K562 (cell line): ENCODE data around the gene ABHD17B. TPM values are rescaled to one million over a fixed set of nuclear protein-coding genes. Genes with fewer than 3 reads are reported as not detected.

Experiments
- ATAC-seq: fragments of 200-7000 bp; cut with Tn5 transposase; 3 replicates; pipeline ENCODE4 v1.9.1; 2020; ENCODE audit warnings: moderate library complexity
- BruUV-seq: library from RNA; stranded (reverse); fragments of 400-500 nt; replicated peaks from 2 replicates; lab custom pipeline; 2021; lab: Mats Ljungman, UMichigan
- CTCF ChIA-PET: fragments of 300-600 bp; formaldehyde crosslinking; extraction: SDS; loops from one replicate; lab custom pipeline; 2021; ENCODE audit warnings: low intra/inter-chr PET ratio; lab: Yijun Ruan, JAX
- POLR2A ChIA-PET: fragments of 300-600, 350-650 bp; sonication (Branson Sonifier 250); formaldehyde crosslinking; extraction: SDS; loops from one replicate; lab custom pipeline; 2021; ENCODE audit warnings: antibody characterized with exemption, inconsistent platforms; lab: Yijun Ruan, JAX
- DNase-seq, 4 experiments: peaks; one replicate each; pipeline versions ENCODE4 v3.0.0 to v3.0.0-alpha.2; 2011 to 2018; ENCODE audit warnings: low spot score in 3 of 4, mixed read lengths in 3 of 4; ENCODE audit errors: extremely low read depth in 1 of 4
- FAIRE-seq: peaks from 2 replicates; lab custom pipeline; 2011; peaks lifted over from hg19 to GRCh38; lab: Jason Lieb, UNC
- H2AFZ ChIP-seq: 2 replicates; pipeline ENCODE4 v1.6.0; 2011; ENCODE audit warnings: low read depth, low read length, control low read depth, inconsistent platforms
- H3K27ac ChIP-seq: fragments of 200-600 bp; 3 replicates; pipeline ENCODE4 v1.8.0; 2011; ENCODE audit warnings: low read depth, mild to moderate bottlenecking, control low read depth, inconsistent platforms, low read length, moderate library complexity, mixed read lengths; ENCODE audit errors: extremely low read depth
- H3K27me3 ChIP-seq, 2 experiments: fragments of 300-600 bp in 1 of 2; 2 replicates in 1 of 2; 3 replicates in 1 of 2; pipeline versions ENCODE4 v1.6.0 to v1.8.0; 2011; ENCODE audit warnings: inconsistent platforms in 2 of 2, low read length in 2 of 2, mild to moderate bottlenecking in 1 of 2, mixed read lengths in 1 of 2, moderate library complexity in 1 of 2; ENCODE audit not compliant: control insufficient read depth in 2 of 2, insufficient read depth in 2 of 2
- H3K36me3 ChIP-seq: fragments of 300-600 bp; 3 replicates; pipeline ENCODE4 v1.8.0; 2011; ENCODE audit warnings: mild to moderate bottlenecking, low read length, inconsistent platforms; ENCODE audit not compliant: control insufficient read depth, insufficient read depth
- H3K4me1 ChIP-seq, 2 experiments: fragments of 200-600 bp in 1 of 2; replicated peaks in 1 of 2; 2 replicates in 1 of 2; 3 replicates in 1 of 2; pipeline versions ENCODE4 v1.5.1 to v1.8.0; 2011; ENCODE audit warnings: inconsistent platforms in 2 of 2, low read length in 2 of 2, mild to moderate bottlenecking in 1 of 2, mixed read lengths in 1 of 2, moderate library complexity in 1 of 2; ENCODE audit not compliant: control insufficient read depth in 2 of 2, insufficient read depth in 2 of 2
- H3K4me2 ChIP-seq: 2 replicates; pipeline ENCODE4 v1.6.1; 2011; ENCODE audit warnings: low read length, control low read depth, inconsistent platforms, mixed read lengths; ENCODE audit not compliant: insufficient read depth
- H3K4me3 ChIP-seq: fragments of 200-600 bp; sonication (generic), shearing (Covaris generic); 2 replicates; pipeline ENCODE4 v1.5.1; 2016; ENCODE audit warnings: control low read depth, inconsistent platforms
- H3K79me2 ChIP-seq: fragments of 200-600 bp; 3 replicates; pipeline ENCODE4 v1.8.0; 2011; ENCODE audit warnings: low read length, inconsistent platforms; ENCODE audit not compliant: control insufficient read depth, insufficient read depth
- H3K9ac ChIP-seq, 2 experiments: 2 replicates each; pipeline versions ENCODE4 v1.6.0 to v1.6.1; 2011; ENCODE audit warnings: low read depth in 2 of 2, low read length in 2 of 2, control low read depth in 1 of 2, inconsistent platforms in 1 of 2, mild to moderate bottlenecking in 1 of 2, mixed read lengths in 1 of 2; ENCODE audit not compliant: insufficient read depth in 1 of 2
- H3K9me1 ChIP-seq: one replicate; pipeline ENCODE4 v1.6.0; 2011; ENCODE audit warnings: inconsistent platforms, mild to moderate bottlenecking, low read length, moderate library complexity; ENCODE audit not compliant: control insufficient read depth, insufficient read depth
- H3K9me3 ChIP-seq: replicated peaks from 2 replicates; pipeline ENCODE4 v1.5.1; 2011; ENCODE audit warnings: low read depth, low read length, inconsistent platforms; ENCODE audit not compliant: control insufficient read depth, insufficient read depth
- H4K20me1 ChIP-seq: replicated peaks from 2 replicates; pipeline ENCODE4 v1.6.1; 2011; ENCODE audit warnings: low read length, inconsistent platforms, mixed read lengths; ENCODE audit not compliant: control insufficient read depth, insufficient read depth
- BCL6 ChIP-seq: fragments of 250-450 bp; sonication (Bioruptor Pico); IDR thresholded peaks from 2 replicates; pipeline ENCODE4 v1.4.0; 2020
- CC2D1A ChIP-seq: fragments of 450-650 bp; IDR thresholded peaks from 2 replicates; pipeline ENCODE4 v1.6.1; 2017; ENCODE audit warnings: mild to moderate bottlenecking
- HEY1 ChIP-seq: fragments of 250-450 bp; sonication (Bioruptor Pico); IDR thresholded peaks from 2 replicates; pipeline ENCODE4 v1.5.0; 2020; ENCODE audit warnings: mild to moderate bottlenecking, moderate library complexity, borderline replicate concordance
- HNRNPK ChIP-seq: fragments of 200-400 bp; formaldehyde crosslinking; IDR thresholded peaks from one replicate; pipeline ENCODE4 v1.6.1; 2018; ENCODE audit warnings: mild to moderate bottlenecking, low read depth, low read length; ENCODE audit not compliant: poor library complexity, severe bottlenecking
- MAFK ChIP-seq: IDR thresholded peaks from 2 replicates; pipeline ENCODE4 v1.6.1; 2011; ENCODE audit warnings: low read length, improper control_type of control experiment
- NCOA4 ChIP-seq: fragments of 450-650 bp; IDR thresholded peaks from 2 replicates; pipeline ENCODE4 v1.6.1; 2018; ENCODE audit warnings: mild to moderate bottlenecking; ENCODE audit not compliant: partially characterized antibody
- PTBP1 ChIP-seq: fragments of 200-400 bp; formaldehyde crosslinking; IDR thresholded peaks from 2 replicates; pipeline ENCODE4 v1.6.1; 2017; ENCODE audit warnings: low read depth, low read length
- RBFOX2 ChIP-seq: fragments of 200-400 bp; formaldehyde crosslinking; IDR thresholded peaks from 2 replicates; pipeline ENCODE4 v1.6.1; 2017; ENCODE audit warnings: low read depth, mild to moderate bottlenecking, low read length, moderate library complexity
- TBP ChIP-seq: optimal IDR thresholded peaks from 2 replicates; pipeline ENCODE3; 2011; ENCODE audit warnings: low read depth, low read length, improper control_type of control experiment
- U2AF1 ChIP-seq: fragments of 200-400 bp; formaldehyde crosslinking; optimal IDR thresholded peaks from 2 replicates; pipeline ENCODE3; 2017; ENCODE audit warnings: mild to moderate bottlenecking, low read depth, low read length, moderate library complexity
- VEZF1 ChIP-seq: fragments of 200-800 bp; sonication (Bioruptor generic); IDR thresholded peaks from 2 replicates; pipeline ENCODE4 v1.6.1; 2017; ENCODE audit warnings: missing genetic modification characterization, missing compliant biosample characterization
- ZBTB26 ChIP-seq: fragments of 450-650 bp; formaldehyde crosslinking; IDR thresholded peaks from 2 replicates; pipeline ENCODE4 v1.4.0; 2022; ENCODE audit warnings: missing genetic modification characterization
- WGBS: fragments of 100-300 bp; shearing (Covaris generic); methylation state at CpG from one replicate; pipeline ENCODE4 v1.1.6; 2016; ENCODE audit warnings: low coverage, mixed read lengths; ENCODE audit not compliant: insufficient coverage; ENCODE audit errors: missing lambda C conversion rate; 5-methylcytosine and 5-hydroxymethylcytosine counted together
- in situ Hi-C: fragments of 300-500 bp; cut with MboI; formaldehyde crosslinking; loops from 4 replicates; pipeline ENCODE4 v1.15.0; 2018; ENCODE audit warnings: inconsistent platforms, mixed read lengths
- intact Hi-C: fragments of 100-400 bp; cut with micrococcal nuclease; formaldehyde crosslinking; loops from 2 replicates; pipeline ENCODE4 v1.14.2; 2022
- polyA plus RNA-seq, 8 experiments: library from polyadenylated mRNA; depleted of rRNA in 4 of 8; stranded (reverse) in 5 of 8; unstranded in 3 of 8; fragments of >200 nt; fragmentation: Nextera tagmentation in 2 of 8; fragmentation: Illumina TruSeq in 1 of 8; extraction: Ambion mirVana in 2 of 8; extraction: Trizol in 1 of 8; gene quantifications; 2 replicates each; pipeline versions ENCODE4 v1.2.1 to v1.2.3, GENCODE V29; 2011 to 2014; ENCODE audit warnings: inconsistent platforms in 1 of 8, missing spikeins in 1 of 8
- total RNA-seq, 7 experiments: library from RNA; depleted of rRNA in 6 of 7; stranded (reverse); fragments of >200 nt in 6 of 7; fragmentation: Illumina TruSeq in 2 of 7; extraction: Trizol in 2 of 7; gene quantifications; 2 replicates each; pipeline versions ENCODE4 v1.2.1 to v1.2.3, GENCODE V29; 2011 to 2021; ENCODE audit warnings: low replicate concordance in 1 of 7
- TF ChIP-seq, protein P1 (sequence below): IDR thresholded peaks from 2 replicates; pipeline ENCODE4 v1.6.1; 2012; ENCODE audit warnings: low read depth, low read length, improper control_type of control experiment, borderline replicate concordance

The ABHD17B gene
- total and polyA plus RNA-seq, 9 of the 15 experiments (the other 6 are each of a cell fraction or from before 2014, with no cell fraction given) = 1.9 to 13.4 (median 10.1) TPM

GRCh38 chr9:71886015-71886414, 25.0 kb downstream of the ABHD17B start:
- Histone ChIP-seq H2AFZ (no peak overlapping the region), H4K20me1 (no peaks in the 10 kb centered on the region), H3K27ac (no peak overlapping the region), H3K79me2 (peaks cover 71% of the 10 kb centered on the region), H3K36me3 (no peaks in the 10 kb centered on the region), H3K9ac (no peak overlapping the region), H3K27me3 (no peaks in the 10 kb centered on the region), H3K4me3 (no peak overlapping the region), H3K9me3 (peaks cover 6% of the 10 kb centered on the region; the same call in 1 of the 2 replicates), H3K4me1 (no peaks in the 10 kb centered on the region; a peak in 1 of 5 replicates), H3K9me1 (no peaks in the 10 kb centered on the region), H3K4me2 (no peak overlapping the region)
- no TSS peak for BruUV-seq
- FAIRE-seq = no peak
- CTCF ChIA-PET = no interaction called here
- no peak for DNase-seq
- TF ChIP-seq NCOA4 = no peak
- no peak for TF ChIP-seq HNRNPK
- TF ChIP-seq, protein P1, sequence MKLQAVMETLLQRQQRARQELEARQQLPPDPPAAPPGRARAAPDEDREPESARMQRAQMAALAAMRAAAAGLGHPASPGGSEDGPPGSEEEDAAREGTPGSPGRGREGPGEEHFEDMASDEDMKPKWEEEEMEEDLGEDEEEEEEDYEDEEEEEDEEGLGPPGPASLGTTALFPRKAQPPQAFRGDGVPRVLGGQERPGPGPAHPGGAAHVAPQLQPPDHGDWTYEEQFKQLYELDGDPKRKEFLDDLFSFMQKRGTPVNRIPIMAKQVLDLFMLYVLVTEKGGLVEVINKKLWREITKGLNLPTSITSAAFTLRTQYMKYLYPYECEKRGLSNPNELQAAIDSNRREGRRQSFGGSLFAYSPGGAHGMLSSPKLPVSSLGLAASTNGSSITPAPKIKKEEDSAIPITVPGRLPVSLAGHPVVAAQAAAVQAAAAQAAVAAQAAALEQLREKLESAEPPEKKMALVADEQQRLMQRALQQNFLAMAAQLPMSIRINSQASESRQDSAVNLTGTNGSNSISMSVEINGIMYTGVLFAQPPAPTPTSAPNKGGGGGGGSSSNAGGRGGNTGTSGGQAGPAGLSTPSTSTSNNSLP = no peak
- TF ChIP-seq BCL6 (CRISPR knock-in tag) = no peak
- TF ChIP-seq MAFK = no peak
- TF ChIP-seq U2AF1 = no peak
- TF ChIP-seq ZBTB26 (CRISPR knock-in tag) = no peak
- TF ChIP-seq PTBP1 = no peak
- TF ChIP-seq CC2D1A = no peak
- TF ChIP-seq HEY1 = no peak
- no peak for TF ChIP-seq VEZF1 (CRISPR knock-in tag)
- TF ChIP-seq RBFOX2 = no peak
- no peak for TF ChIP-seq TBP
- POLR2A ChIA-PET = interaction anchor here (1.0 kb wide), 1 partner anchor 14 kb away, joined by 3 read pairs; no protein-coding TSS in a partner anchor
- no peak for ATAC-seq
- intact Hi-C loops (no loop called here), in situ Hi-C loops (no loop called here)
- WGBS = 91% methylated on average over 1 of the region's 1 CpG
